Neural progenitor cell (in vitro differentiated cells): ENCODE results near the gene COL23A1. TPM values are rescaled to one million over a fixed set of nuclear protein-coding genes. Genes with fewer than 3 reads are reported as not detected.

Experiments
- DNase-seq: peaks from one replicate; pipeline ENCODE4 v3.0.0-alpha.2; 2016; ENCODE audit warnings: low spot score
- H2AFZ ChIP-seq: fragments of 200-600 bp; sonication (generic); replicated peaks from 2 replicates; pipeline ENCODE4 v1.6.1; 2016; ENCODE audit warnings: antibody characterized with exemption
- H3F3A ChIP-seq: fragments of 200-600 bp; sonication (generic); 2 replicates; pipeline ENCODE4 v1.6.1; 2016; ENCODE audit warnings: antibody characterized with exemption, low read depth
- H3K27ac ChIP-seq: fragments of 200-600 bp; sonication (generic); 2 replicates; pipeline ENCODE4 v1.5.1; 2016; ENCODE audit warnings: mild to moderate bottlenecking
- H3K27me3 ChIP-seq: fragments of 200-600 bp; sonication (generic); 2 replicates; pipeline ENCODE4 v1.6.1; 2016; ENCODE audit warnings: mild to moderate bottlenecking, moderate library complexity
- H3K36me3 ChIP-seq: fragments of 200-600 bp; sonication (generic); 2 replicates; pipeline ENCODE4 v1.5.1; 2016
- H3K4me1 ChIP-seq: fragments of 200-600 bp; sonication (generic); 2 replicates; pipeline ENCODE4 v1.6.1; 2016; ENCODE audit warnings: mixed run types
- H3K4me2 ChIP-seq: fragments of 200-600 bp; sonication (generic); 2 replicates; pipeline ENCODE4 v1.6.1; 2016
- H3K4me3 ChIP-seq: fragments of 200-600 bp; sonication (generic); 2 replicates; pipeline ENCODE4 v1.5.1; 2016
- H3K79me2 ChIP-seq: fragments of 200-600 bp; sonication (generic); 2 replicates; pipeline ENCODE4 v1.6.1; 2016; ENCODE audit warnings: low read depth
- H3K9ac ChIP-seq: fragments of 200-600 bp; sonication (generic); 2 replicates; pipeline ENCODE4 v1.6.1; 2016
- H3K9me3 ChIP-seq: fragments of 200-600 bp; sonication (generic); 2 replicates; pipeline ENCODE4 v1.5.1; 2016; ENCODE audit warnings: low read depth
- H4K20me1 ChIP-seq: fragments of 200-600 bp; sonication (generic); 2 replicates; pipeline ENCODE4 v1.6.1; 2016; ENCODE audit warnings: low read depth
- H3K27ac Mint-ChIP-seq: 3 replicates; pipeline ENCODE4 v1.8.0; 2021; ENCODE audit warnings: mixed read lengths
- H3K27me3 Mint-ChIP-seq: 2 replicates; pipeline ENCODE4 v1.8.0; 2022; ENCODE audit warnings: low read depth, mild to moderate bottlenecking, inconsistent platforms, moderate library complexity, mixed read lengths; ENCODE audit not compliant: insufficient read depth
- H3K36me3 Mint-ChIP-seq: 3 replicates; pipeline ENCODE4 v1.8.0; 2021; ENCODE audit warnings: mixed read lengths
- H3K4me1 Mint-ChIP-seq: 3 replicates; pipeline ENCODE4 v1.8.0; 2021; ENCODE audit warnings: mixed read lengths
- H3K4me3 Mint-ChIP-seq: 3 replicates; pipeline ENCODE4 v1.8.0; 2021; ENCODE audit warnings: mild to moderate bottlenecking, moderate library complexity, mixed read lengths
- H3K9me3 Mint-ChIP-seq: 3 replicates; pipeline ENCODE4 v1.8.0; 2020; ENCODE audit warnings: mixed read lengths
- EZH2 ChIP-seq: fragments of 200-600 bp; sonication (generic); IDR thresholded peaks from 2 replicates; pipeline ENCODE4 v1.6.1; 2017; ENCODE audit warnings: antibody characterized with exemption, mild to moderate bottlenecking, moderate library complexity
- EZH2phosphoT487 ChIP-seq: fragments of 200-600 bp; sonication (generic); IDR thresholded peaks from 2 replicates; pipeline ENCODE4 v1.6.1; 2017; ENCODE audit warnings: antibody characterized with exemption
- small RNA-seq: library from RNA; depleted of rRNA; stranded (forward); fragments of <200 nt; gene quantifications from one replicate; pipeline ENCODE3, GENCODE V24; 2015
- total RNA-seq: library from RNA; depleted of rRNA; stranded (reverse); fragments of >200 nt; gene quantifications from 2 replicates; pipeline ENCODE4 v1.2.3, GENCODE V29; 2015; ENCODE audit warnings: low replicate concordance
- TF ChIP-seq, protein P1 (sequence below): fragments of 200-600 bp; sonication (generic); IDR thresholded peaks from 2 replicates; pipeline ENCODE4 v1.5.1; 2017; ENCODE audit warnings: antibody characterized with exemption, mild to moderate bottlenecking

Gene COL23A1
- total RNA-seq, 1 donor from 2014 or later = not detected

DNA sequence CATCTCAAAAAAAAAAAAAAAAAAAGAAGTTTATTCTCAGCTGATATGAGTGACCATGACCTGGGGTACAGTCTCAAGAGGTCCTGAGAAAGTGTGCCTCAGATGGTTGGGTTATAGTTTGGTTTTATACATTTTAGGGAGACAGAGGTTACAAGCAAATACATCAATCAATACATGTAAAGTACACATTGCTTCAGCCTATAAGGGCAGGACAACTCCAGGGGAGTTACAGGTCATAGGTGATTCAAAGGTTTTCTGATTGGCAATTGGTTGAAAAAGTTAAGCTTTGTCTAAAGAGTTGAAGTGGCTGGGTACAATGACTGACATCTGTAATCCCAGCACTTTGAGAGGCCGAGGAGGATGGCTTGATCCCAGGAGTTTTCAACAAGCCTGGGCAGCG is 400.8 kb downstream of the COL23A1 start:
- Histone ChIP-seq H4K20me1 (no peaks in the 10 kb centered on the region), H3F3A (no peaks in the 10 kb centered on the region), H3K4me1 (no peaks in the 10 kb centered on the region), H3K9me3 (no peaks in the 10 kb centered on the region), H3K9ac (no peak overlapping the region), H2AFZ (no peak overlapping the region), H3K4me2 (no peak overlapping the region), H3K27ac (no peak overlapping the region), H3K79me2 (no peaks in the 10 kb centered on the region), H3K36me3 (no peaks in the 10 kb centered on the region), H3K4me3 (no peak overlapping the region), H3K27me3 (no peaks in the 10 kb centered on the region)
- TF ChIP-seq, protein P1, sequence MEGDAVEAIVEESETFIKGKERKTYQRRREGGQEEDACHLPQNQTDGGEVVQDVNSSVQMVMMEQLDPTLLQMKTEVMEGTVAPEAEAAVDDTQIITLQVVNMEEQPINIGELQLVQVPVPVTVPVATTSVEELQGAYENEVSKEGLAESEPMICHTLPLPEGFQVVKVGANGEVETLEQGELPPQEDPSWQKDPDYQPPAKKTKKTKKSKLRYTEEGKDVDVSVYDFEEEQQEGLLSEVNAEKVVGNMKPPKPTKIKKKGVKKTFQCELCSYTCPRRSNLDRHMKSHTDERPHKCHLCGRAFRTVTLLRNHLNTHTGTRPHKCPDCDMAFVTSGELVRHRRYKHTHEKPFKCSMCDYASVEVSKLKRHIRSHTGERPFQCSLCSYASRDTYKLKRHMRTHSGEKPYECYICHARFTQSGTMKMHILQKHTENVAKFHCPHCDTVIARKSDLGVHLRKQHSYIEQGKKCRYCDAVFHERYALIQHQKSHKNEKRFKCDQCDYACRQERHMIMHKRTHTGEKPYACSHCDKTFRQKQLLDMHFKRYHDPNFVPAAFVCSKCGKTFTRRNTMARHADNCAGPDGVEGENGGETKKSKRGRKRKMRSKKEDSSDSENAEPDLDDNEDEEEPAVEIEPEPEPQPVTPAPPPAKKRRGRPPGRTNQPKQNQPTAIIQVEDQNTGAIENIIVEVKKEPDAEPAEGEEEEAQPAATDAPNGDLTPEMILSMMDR = no peak
- TF ChIP-seq EZH2 (no peak), EZH2phosphoT487 (no peak)
- Mint-ChIP-seq H3K36me3 (no peaks in the 10 kb centered on the region), H3K27me3 (peaks cover 3% of the 10 kb centered on the region), H3K27ac (no peak overlapping the region), H3K9me3 (peaks cover 7% of the 10 kb centered on the region), H3K4me3 (no peak overlapping the region), H3K4me1 (peaks cover 8% of the 10 kb centered on the region)
- DNase-seq = no peak

Small RNAs within 50 kb of the gene (small RNA-seq; reads per million reads assigned to genes)
- not detected for gene RN7SKP70
- gene RN7SL646P = not detected

Other genes with a start within 250 kb of the COL23A1 start
- 20.3 and 41.1 TPM in 2 replicates for gene CLK4, start 36.7 kb upstream of the COL23A1 start, total RNA-seq
- gene ZNF354A, start 140.3 kb upstream of the COL23A1 start, total RNA-seq = 22.0 and 32.8 TPM in 2 replicates